ENCODE measurements around the gene SLC23A2. TPM values are rescaled to one million over a fixed set of nuclear protein-coding genes. Genes with fewer than 3 reads are reported as not detected.

SLC23A2 gene
- polyA plus RNA-seq, 3 donors: 3.3 to 28.4 (median 6.4) TPM

- TF ChIP-seq, protein P1, sequence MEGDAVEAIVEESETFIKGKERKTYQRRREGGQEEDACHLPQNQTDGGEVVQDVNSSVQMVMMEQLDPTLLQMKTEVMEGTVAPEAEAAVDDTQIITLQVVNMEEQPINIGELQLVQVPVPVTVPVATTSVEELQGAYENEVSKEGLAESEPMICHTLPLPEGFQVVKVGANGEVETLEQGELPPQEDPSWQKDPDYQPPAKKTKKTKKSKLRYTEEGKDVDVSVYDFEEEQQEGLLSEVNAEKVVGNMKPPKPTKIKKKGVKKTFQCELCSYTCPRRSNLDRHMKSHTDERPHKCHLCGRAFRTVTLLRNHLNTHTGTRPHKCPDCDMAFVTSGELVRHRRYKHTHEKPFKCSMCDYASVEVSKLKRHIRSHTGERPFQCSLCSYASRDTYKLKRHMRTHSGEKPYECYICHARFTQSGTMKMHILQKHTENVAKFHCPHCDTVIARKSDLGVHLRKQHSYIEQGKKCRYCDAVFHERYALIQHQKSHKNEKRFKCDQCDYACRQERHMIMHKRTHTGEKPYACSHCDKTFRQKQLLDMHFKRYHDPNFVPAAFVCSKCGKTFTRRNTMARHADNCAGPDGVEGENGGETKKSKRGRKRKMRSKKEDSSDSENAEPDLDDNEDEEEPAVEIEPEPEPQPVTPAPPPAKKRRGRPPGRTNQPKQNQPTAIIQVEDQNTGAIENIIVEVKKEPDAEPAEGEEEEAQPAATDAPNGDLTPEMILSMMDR (IDR thresholded peaks at IDR 0.05): no peak
- no peak overlapping the region for H2AFZ ChIP-seq (ENCODE audit: insufficient read depth, low read depth, low read length, poor library complexity, severe bottlenecking)
Measured at GRCh38 chr20:4833074-4833728, 168.1 kb downstream of the SLC23A2 start.

GRCh38 chr20:4832469-4832868 is 168.8 kb downstream of the SLC23A2 start:
- no peak overlapping the region for H3K4me3 Mint-ChIP-seq
- Histone ChIP-seq H3K4me2 (replicated peaks; ENCODE audit: extremely low read depth, low read length, poor library complexity, severe bottlenecking) (no peak overlapping the region), H3K4me1 (ENCODE audit: control insufficient read depth in 1 of 2, insufficient read depth in 2 of 2, low read length in 2 of 2) (peaks cover 31 to 32% of the 10 kb centered on the region in 2 donors), H3K79me2 (ENCODE audit: insufficient read depth, low read length) (peaks cover 6% of the 10 kb centered on the region), H3K4me3 (replicated peaks in 1 of 3; ENCODE audit: low read depth in 2 of 3, low read length in 3 of 3) (no peak overlapping the region), H2AFZ (ENCODE audit: insufficient read depth, low read depth, low read length, poor library complexity, severe bottlenecking) (no peak overlapping the region), H4K20me1 (ENCODE audit: insufficient read depth, low read length) (no peaks in the 10 kb centered on the region), H3K36me3 (replicated peaks in 1 of 2; ENCODE audit: control insufficient read depth in 1 of 2, insufficient read depth in 2 of 2, low read length in 2 of 2) (no peaks in the 10 kb centered on the region), H3K9me3 (replicated peaks in 1 of 2; ENCODE audit: control insufficient read depth in 1 of 2, insufficient read depth in 1 of 2, low read length in 2 of 2) (peaks cover 0 to 2% of the 10 kb centered on the region in 2 donors), H3K27ac (ENCODE audit: low read depth in 1 of 2, low read length in 2 of 2) (no peak overlapping the region), H3K27me3 (ENCODE audit: control insufficient read depth in 2 of 2, insufficient read depth in 2 of 2, low read length in 2 of 2) (no peaks in the 10 kb centered on the region), H3K9ac (ENCODE audit: insufficient read depth, low read length, poor library complexity, severe bottlenecking) (no peak overlapping the region)
- TF ChIP-seq, protein P1 (IDR thresholded peaks at IDR 0.05): no peak
- peaks cover 30% of the 10 kb centered on the region for H3K4me1 Mint-ChIP-seq
- intact Hi-C loops (cut with micrococcal nuclease): no loop called here
- H3K27me3 Mint-ChIP-seq (ENCODE audit: low read depth in 3 of 3): peaks cover 0 to 7% (median 2%) of the 10 kb centered on the region in 3 donors
- DNase-seq: no peak
- H3K9me3 Mint-ChIP-seq: peaks cover 0 to 6% (median 2%) of the 10 kb centered on the region in 7 donors
- peaks cover 0 to 2% of the 10 kb centered on the region in 2 donors for H3K36me3 Mint-ChIP-seq
- H3K27ac Mint-ChIP-seq: no peak overlapping the region
- no CpG with 5 or more reads among the region's 2 CpGs for WGBS (ENCODE audit: insufficient coverage)

More at GRCh38 chr20:4833074-4833728, 168.1 kb downstream of the SLC23A2 start:
- Mint-ChIP-seq H3K4me3 (no peak overlapping the region), H3K27ac (no peak overlapping the region), H3K36me3 (peaks cover 0 to 2% of the 10 kb centered on the region in 2 donors), H3K9me3 (peaks cover 0 to 8% (median 2%) of the 10 kb centered on the region in 7 donors), H3K27me3 (ENCODE audit: low read depth in 3 of 3) (peaks cover 0 to 7% (median 2%) of the 10 kb centered on the region in 3 donors), H3K4me1 (peaks cover 23% of the 10 kb centered on the region)
- no peaks in the 10 kb centered on the region for H3K27me3 ChIP-seq (ENCODE audit: control insufficient read depth in 2 of 2, insufficient read depth in 2 of 2, low read length in 2 of 2)
- no peaks in the 10 kb centered on the region for H3K79me2 ChIP-seq (ENCODE audit: insufficient read depth, low read length)
- H3K4me3 ChIP-seq (replicated peaks in 1 of 3; ENCODE audit: low read depth in 2 of 3, low read length in 3 of 3): no peak overlapping the region
- no peaks in the 10 kb centered on the region for H3K36me3 ChIP-seq (replicated peaks in 1 of 2; ENCODE audit: control insufficient read depth in 1 of 2, insufficient read depth in 2 of 2, low read length in 2 of 2)
- H3K4me1 ChIP-seq (ENCODE audit: control insufficient read depth in 1 of 2, insufficient read depth in 2 of 2, low read length in 2 of 2): peaks cover 24% of the 10 kb centered on the region in 2 donors
- H4K20me1 ChIP-seq (ENCODE audit: insufficient read depth, low read length): no peaks in the 10 kb centered on the region
- no peak for DNase-seq
- no peak overlapping the region for H3K9ac ChIP-seq (ENCODE audit: insufficient read depth, low read length, poor library complexity, severe bottlenecking)
- no peak overlapping the region for H3K27ac ChIP-seq (ENCODE audit: low read depth in 1 of 2, low read length in 2 of 2)
- intact Hi-C loops (cut with micrococcal nuclease): no loop called here
- H3K9me3 ChIP-seq (replicated peaks in 1 of 2; ENCODE audit: control insufficient read depth in 1 of 2, insufficient read depth in 1 of 2, low read length in 2 of 2): peaks cover 0 to 2% of the 10 kb centered on the region in 2 donors
- no peak overlapping the region for H3K4me2 ChIP-seq (replicated peaks; ENCODE audit: extremely low read depth, low read length, poor library complexity, severe bottlenecking)
- 100% methylated on average over 1 of the region's 6 CpGs for WGBS (ENCODE audit: insufficient coverage)
